RKO (cell line): ENCODE results near the gene C1S.
A peak's percentile ranks its signal among the peaks of the same experiment; 100 is the strongest.
"Not testable (repeated sequence)": the region's sequence is repeated elsewhere in the genome, so short reads cannot be mapped to it uniquely, and the experiment has no call there.

Experiments used
- DNase-seq: peaks from one replicate; pipeline ENCODE4 v3.0.0-alpha.2; 2016; ENCODE audit warnings: low spot score

Gene C1S

DNA sequence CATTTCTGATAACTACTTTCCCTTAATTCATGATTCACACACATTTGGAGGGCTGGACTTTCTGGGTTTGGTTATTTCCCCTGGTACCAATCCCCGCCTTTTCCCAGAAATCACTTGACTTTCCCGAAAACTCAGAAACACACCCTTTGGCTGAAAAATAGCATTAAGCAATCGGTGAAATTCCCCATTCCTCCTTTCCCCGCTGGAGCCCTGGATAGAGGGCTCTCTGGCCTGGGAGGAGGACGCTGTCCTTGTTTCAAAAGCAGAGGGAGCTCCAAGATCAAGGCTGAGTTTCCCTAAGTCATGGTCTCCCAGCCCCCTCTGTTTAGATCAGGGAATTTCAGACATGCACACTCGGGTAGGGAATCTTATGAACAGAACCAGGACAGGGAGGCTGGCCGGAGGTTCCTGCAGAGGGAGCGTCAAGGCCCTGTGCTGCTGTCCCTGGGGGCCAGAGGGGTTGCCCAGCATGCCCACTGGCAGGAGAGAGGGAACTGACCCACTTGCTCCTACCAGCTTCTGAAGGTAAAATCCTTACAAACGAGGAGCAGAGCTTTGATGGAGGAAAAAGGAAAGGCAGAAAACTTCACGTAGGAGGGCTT lies at the start of gene C1S:
C1S (plus strand) TSS at position 366 of the 602 bp plus-strand sequence. CDS start 1,195 bp downstream, outside the sequence.
- peak; percentile 21 for DNase-seq

DNA sequence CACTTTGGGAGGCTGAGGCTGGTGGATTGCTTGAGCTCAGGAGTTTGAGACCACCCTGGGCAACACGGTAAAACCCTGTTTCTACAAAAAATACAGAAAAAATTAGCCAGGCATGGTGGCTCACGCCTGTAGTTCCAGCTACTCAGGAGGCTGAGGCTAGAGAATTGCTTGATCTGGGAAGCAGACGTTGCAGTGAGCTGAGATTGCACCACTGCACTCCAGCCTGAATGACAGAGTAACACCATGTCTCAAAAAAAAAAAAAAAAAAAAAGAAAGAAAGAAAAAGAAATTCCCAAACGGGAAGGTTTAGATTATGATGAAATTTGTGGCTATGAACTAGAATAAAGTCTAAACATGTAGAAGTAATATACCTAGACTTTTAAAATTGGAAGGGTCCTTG lies 49.1 kb upstream of the C1S start:
- DNase-seq, result not testable (repeated sequence)

DNA sequence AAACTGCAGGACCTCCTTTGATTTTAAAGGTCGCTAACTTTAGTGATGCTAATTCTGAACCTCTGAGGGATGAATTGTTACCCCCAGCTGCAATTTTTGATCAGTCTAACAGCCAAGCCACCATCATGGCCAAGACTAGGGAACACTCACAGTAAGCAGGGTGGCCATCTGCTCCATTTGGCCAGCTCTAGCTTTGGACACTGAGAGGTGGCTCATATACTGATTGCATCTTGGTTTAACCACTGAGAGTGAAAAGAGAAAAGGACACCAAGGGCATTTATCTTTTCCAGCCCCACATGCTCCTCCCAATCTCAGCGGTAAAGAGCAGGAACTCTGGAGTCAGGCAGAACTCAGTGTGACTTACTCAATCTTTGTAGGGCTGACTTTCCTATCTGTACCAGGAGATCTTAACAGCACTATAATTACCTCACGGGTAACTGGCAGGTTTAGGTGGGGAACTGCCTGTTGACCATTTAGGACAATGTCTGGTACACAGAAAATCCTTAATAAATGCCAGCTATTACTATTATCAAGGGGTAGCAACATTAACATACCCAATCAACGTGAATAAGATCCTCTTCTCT lies 48.4 kb upstream of the C1S start:
- no peak for DNase-seq

DNA sequence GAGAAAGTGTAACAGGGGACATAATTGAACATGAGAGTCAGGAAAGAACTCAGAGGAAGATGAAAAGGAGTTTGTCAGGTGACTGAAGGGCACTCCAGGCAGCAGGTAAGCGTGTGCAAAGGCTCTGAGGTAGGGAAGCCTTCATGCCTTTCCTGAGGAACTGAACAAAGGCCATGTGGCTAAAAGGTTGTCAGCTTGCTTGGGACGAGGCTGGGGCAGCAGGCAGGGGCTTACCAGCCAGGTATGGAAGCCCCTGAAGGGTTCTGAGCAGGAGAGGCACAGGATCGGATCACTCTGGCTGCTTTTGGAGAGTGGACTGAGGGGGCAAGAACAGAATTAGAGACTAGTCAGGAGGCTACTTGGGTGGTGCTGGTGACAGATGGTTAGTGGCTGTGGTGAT lies 47.4 kb upstream of the C1S start:
- no peak for DNase-seq

DNA sequence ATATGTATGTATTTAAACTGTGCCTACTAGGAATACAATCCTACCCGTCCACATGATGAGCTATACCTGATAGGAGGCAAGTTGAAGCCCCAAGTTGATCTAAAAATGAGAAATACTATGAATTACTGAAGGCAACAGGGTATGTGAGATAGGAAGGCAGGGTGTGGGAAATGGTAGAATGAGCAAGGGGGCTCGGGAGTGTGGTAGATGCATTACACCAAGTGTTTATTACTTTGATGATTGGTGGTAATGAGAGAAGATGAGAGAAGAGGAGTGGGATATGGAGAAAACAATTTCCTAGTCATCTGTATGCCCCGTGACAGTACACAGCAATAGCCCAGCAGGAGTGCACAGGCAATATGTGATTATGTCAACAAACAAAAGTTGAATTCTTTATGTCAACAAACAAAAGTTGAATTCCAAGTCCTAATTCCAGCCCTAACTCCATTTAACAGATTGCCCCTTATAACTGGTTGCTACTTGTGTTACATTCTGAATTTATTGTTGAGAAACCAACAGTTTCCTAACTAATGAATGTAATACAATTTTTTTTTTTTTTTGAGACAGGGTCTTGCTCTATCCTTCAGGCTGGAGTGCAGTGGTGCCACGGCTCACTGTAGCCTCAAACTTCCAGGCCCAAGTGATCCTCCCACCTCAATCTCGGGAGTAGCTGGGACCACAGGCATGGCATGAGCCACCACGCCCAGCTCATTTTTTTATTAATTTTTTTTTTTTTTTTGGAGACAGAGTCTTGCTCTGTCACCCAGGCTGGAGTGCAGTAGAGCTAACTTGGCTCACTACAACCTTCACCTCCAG lies 44.8 kb upstream of the C1S start:
- DNase-seq, result no peak

DNA sequence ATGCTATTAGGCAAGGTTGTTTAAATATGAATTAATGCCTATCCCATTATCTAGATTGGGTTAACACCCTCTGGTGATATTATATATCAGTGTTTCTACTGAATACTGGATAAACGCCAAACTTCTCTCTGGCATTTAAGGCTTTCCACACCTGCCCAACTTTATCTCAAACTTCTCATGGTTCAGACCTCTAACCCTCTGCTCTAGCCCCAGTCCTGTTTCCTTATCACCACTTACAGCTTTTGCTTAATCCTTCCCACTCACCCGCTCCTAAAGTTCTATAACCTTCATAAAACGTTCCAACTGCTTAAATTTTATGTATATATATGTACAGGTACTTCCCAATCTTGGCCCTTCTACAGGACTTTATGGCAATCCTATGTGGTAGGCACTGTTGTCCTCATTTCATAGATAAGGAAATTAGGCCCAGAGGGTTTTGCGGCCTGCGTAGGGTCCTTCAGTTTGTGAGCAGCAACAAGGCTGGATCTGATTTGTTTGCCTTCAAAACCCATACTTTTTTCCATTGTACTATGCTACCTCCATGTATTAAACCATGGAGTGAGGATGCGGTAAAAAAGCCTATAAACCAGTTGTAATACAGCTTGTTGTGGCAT lies 43.5 kb upstream of the C1S start:
- DNase-seq, result no peak

DNA sequence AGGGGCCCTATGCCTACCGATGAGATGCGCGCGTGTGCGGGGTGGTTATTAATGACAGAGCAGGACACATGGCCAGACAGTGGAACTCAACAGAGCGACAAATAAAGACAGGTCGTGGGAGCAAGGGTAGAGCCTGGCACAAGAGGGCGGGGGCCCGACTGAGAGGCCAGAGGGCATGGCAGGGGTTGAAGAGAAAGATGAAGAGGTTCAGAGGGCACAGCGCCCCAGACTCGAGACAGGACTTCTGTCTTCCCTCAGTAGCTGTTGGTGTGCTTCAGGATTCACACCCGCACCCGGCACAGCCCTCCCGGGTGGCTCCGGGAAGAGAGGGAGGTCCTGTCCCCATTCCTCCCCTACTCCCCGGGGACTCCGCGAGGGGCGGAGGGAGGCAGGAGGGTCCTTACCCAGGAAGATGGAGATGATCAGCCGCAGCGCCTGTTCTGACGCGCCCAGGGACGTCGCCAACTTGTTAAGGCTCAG lies 42.6 kb upstream of the C1S start:
- peak; percentile 48 for DNase-seq

DNA sequence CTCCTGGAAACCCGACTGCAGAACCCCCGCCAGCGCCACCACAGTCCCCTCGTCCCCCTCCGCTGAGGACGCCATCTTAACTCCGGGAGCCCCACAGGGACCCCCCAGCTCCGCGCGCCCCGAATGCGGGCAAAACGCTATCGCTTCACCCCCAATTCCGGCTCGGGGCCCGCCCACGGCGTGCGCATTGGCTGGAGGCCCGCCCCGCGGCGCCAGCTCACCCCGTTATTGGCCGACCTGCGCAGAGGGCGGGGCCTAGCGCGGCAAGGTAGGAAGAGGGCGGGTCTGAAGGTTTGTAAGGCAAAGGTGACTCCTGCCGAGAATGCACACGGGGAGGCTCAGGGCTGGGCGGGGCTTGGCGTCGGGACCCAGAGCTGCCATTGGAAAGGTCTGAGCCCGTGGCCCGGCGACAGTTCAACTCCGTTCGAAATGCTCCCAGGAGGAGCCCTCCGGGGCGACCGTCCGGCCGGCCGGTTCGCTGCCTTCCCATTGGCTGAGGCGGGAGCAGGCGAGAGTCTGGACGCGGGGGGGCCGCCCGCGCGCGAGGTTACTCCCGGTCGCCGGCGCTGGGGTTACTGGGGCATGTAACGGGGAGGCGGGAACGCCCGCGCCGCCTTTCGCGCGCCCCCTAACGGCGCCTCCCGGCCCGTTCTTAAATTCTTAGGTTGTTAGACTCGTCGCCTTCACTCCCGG lies 42.0 kb upstream of the C1S start, which contains the start of gene LPCAT3:
LPCAT3 (minus strand) TSS at position 127 of the 693 bp plus-strand sequence; CDS start at position 75, 52 bp downstream.
- peak; percentile 96 for DNase-seq

DNA sequence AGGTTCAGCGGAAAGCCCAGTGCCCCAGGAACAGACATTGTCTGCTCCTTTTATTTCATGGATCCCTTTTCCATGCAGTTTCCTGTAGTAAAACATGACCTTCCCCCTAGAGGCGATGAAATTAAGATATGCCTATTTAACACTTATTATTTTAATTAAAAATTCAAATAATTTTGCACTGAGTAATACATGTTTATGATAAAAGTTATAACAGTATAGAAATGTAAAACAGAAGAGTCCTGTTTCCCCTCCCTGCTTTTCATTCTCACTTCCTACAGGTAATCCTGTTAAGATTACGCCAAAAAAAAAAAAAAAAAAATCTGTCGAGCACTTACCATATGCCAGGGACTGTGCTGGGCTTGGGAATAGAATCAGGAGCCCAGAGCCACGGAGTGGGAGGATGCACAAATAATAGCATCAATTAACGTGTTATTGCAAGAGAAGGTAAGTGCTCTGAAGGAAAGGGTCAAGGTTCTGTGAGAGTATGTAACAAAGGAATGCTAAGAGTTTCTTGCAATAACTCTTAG lies 41.4 kb upstream of the C1S start:
- DNase-seq, result no peak

DNA sequence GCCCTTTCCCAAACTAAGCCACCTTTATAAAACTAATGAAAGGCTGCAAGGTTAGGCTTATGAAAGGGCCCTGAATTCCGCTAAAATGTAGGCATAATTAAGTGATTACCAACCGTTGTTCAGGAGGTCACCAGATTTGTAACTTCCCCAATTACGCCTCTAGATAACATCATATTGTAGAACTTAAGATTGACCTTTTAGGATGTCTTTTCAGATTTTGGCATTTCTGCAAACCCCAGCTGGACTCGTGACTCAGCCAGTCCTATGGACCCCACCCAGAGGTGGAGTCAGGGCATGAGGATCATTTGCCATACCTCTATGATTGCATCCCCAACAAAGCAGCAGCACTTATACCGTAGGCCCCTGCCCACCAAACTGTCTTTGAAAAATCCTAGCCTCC lies 38.6 kb upstream of the C1S start:
- no peak for DNase-seq

DNA sequence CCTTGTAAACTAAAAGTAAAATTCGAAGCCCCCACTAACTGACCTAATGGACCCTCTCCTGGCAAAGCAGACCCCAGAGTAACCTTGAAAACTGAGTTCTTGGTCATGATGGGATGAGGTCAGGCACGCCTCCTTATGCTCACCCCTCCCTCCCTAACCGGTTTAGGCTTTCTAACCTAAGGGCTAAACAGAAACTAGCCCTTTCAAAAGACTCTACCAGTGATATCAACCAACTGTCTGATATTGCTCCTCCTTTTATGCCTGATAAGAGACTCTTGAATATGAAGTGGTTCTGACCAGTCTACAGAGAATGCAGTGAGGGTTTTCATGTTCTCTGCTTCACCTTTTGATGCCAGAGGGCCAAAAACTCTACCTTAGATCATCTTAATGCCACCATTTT lies 37.4 kb upstream of the C1S start:
- DNase-seq, result no peak

DNA sequence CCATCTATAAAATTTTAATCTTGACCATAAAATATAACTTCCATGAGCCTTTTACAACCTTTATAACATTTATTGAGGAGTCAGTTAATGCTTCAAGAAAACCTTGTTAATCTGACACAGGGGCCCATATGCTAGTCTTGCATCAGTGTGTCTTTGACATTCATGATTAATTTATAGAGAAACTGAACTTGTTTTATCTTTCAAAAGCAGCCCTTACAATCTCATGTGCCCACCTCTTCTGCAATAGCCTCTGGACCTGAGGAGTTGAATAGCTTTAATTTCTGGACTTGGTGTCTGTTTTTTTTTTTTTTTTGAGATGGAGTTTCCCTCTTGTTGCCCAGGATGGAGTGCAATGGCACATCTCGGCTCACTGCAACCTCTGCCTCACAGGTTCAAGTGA lies 33.7 kb upstream of the C1S start:
- no peak for DNase-seq

DNA sequence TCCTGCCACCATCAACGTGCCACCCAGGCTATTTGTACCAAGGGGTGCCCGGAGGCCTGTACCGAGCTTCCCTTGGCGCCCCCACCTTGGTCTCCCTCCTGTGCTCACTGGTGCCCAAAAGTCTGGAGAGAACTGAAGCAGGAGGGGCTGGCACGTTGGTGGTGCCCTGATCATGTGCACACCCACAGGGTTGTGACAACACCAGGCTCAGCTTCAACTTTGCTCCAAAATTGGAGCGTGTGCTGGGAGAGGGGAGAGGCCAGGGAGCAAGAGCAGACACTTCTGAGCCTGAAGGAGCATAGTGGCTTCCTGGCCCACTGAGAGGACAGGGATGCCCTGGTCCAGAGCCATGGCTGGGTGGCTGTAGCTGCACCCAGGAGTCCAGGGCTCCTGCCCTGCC lies 29.2 kb upstream of the C1S start:
- DNase-seq, result no peak

DNA sequence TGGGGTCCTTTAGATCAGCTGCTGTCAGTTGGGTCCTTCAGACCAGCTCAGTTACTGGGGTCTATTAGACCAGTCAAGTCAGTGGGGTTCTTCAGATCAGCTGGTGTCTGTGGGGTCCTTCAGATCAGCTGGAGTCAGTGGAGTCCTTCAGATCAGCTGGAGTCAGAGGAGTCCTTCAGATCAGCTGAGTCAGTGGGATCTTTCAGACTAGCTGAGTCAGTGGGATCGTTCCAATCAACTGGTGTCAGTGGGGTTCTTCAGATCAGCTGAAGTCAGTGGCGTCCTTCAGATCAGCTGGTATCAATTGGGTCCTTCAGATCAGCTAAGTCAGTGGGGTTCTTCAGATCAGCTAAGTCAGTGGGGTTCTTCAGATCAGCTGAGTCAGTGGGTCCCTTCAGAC lies 27.5 kb upstream of the C1S start:
- DNase-seq, result no peak

DNA sequence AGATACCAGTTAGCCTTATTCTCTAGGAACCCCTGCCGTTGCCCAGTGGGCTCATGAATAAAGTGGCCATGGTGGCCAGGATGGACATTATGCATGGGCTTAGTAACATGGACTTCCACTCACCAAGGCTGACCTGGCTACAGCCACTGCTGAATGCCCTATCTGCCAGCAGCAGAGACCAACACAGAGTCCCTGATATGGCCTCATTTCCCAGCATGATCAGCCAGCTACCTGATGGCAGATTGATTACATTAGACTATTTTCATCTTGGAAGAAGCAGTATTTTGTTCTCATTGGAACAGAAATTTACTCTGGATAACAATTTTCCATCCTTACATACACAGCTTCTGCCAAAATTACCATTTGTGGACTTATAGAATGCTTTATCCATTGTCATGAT lies 26.1 kb upstream of the C1S start:
- no peak for DNase-seq

DNA sequence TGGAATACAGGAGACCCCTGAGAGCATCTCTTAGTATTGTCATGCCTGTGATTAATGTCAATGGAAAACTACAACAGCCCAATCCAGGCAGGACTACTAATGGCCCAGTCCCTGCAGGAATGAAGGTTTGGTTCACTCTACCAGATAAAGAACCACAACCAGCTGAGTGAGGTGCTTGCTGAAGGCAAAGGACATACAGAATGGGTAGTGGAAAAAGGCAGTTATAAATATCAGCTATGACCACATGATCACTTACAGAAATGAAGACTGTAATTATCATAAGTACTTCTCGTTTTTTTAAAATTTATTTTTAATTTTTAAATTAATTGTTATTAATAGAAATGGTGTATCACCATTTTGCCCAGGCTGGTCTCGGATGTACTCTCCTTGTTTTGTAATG lies 25.1 kb upstream of the C1S start:
- no peak for DNase-seq

DNA sequence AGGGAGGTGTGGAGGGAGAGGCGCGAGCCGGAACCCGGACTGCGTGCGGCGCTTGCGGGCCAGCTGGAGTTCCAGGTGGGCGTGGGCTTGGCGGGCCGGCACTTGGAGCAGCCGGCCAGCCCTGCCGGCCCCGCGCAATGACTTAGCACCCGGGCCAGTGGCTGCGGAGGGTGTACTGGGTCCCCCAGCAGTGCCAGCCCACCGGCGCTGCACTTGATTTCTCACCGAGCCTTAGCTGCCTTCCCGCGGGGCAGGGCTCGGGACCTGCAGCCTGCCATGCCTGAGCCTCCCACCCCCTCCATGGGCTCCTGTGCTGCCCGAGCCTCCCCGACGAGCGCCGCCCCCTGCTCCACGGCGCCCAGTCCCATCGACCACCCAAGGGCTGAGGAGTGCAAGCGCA lies 23.1 kb upstream of the C1S start:
- not testable (repeated sequence) for DNase-seq

DNA sequence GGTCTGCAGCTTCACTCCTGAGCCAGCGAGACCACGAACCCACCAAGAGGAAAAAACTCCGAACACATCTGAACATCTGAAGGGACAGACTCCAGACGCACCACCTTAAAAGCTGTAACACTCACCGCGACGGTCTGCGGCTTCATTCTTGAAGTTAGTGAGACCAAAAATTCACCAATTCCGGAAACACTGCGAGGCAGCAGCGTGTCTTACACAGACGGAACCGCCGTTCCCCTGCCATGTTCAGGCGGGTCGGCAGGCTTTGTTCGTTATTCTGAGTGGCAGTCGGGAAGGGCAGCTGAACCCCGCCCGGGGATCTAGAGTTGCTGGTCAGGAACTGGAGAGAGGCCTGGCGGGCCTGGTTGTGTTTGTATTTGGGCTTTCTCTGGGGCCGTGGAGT lies 21.9 kb upstream of the C1S start:
- DNase-seq, result no peak

DNA sequence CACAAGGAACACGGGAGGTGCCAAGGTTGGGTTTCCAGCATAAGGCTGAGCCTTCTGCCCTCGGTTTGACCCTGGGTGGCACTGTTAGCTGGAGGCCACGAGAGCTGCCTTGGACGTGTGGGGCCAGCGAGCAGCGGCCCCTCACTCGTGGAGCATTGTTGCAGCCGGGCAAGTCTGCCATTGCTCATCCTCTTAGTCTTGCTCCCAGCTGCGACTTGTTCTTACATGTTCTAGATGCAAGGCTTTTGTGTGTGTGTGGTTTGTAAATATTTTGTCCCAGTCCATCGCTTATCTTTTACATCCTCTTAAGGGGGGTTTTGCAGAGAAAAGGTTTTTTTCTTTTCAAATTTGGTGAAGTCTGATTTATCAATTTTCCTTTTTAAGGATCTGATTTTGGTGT lies 21.1 kb upstream of the C1S start:
- no peak for DNase-seq

DNA sequence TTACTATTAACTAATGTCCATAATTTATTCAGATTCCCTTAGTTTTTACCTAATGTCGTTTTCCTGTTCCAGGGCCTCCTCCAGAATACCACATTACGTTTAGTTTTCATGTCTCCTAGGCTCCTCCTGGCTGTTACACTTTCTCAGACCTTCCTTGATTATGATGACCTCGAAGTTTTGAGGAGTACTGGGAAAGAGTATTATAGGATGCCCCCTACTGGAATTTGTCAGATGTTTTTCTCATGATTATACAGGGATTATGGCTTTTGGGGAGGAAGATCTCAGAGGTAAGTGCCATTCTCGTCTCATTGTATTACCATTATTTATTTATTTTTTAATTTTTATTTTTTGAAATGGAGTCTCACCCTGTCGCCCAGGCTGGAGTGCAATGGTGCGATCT lies 17.7 kb upstream of the C1S start:
- peak; percentile 33 for DNase-seq

DNA sequence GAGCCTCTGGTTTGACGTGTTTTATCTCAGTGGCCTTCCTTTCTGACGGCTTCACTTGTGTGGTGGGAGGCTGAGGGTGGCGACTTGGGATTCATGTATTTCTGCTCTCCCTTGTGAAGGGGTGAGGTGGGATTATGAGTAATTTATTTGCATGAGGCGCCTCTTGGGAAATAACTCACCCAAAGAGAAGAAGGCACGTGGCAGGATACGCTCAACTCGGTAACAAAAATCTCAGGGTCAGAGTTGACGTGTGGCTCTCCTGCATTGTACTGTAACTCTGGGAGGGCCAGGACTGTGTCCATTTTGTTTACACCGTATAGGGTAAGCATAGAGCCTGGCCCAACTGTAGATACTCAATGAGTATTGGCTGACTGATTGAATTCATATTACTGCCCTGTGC lies 14.6 kb upstream of the C1S start:
- no peak for DNase-seq
